Psoas muscle (tissue), 8 donors: ENCODE results near the gene ARHGAP40. TPM values are rescaled to one million over a fixed set of nuclear protein-coding genes. Genes with fewer than 3 reads are reported as not detected.

Experiments
- ATAC-seq, 4 donors: fragments of 200-7000 bp; cut with Tn5 transposase; one replicate each; pipeline ENCODE4 v1.9.1; 2020; ENCODE audit warnings: moderate library complexity in 3 of 4, mild to moderate bottlenecking in 2 of 4
- DNase-seq, 2 donors: peaks; one replicate each; pipeline ENCODE4 v3.0.0-alpha.2; 2020
- H3K27ac ChIP-seq: fragments of 200-600 bp; one replicate; pipeline ENCODE4 v1.8.0; 2022
- H3K27me3 ChIP-seq, 3 donors: fragments of 200-600 bp in 1 of 3; one replicate each; pipeline versions ENCODE4 v1.6.1 to v1.8.0; 2013 to 2022; ENCODE audit warnings: low read length in 2 of 3, mild to moderate bottlenecking in 2 of 3, moderate library complexity in 1 of 3; ENCODE audit not compliant: insufficient read depth in 3 of 3
- H3K36me3 ChIP-seq, 2 donors: fragments of 200-600 bp in 1 of 2; one replicate each; pipeline versions ENCODE4 v1.6.1 to v1.8.0; 2013 to 2022; ENCODE audit warnings: low read depth in 1 of 2, mild to moderate bottlenecking in 1 of 2, moderate library complexity in 1 of 2; ENCODE audit not compliant: insufficient read depth in 1 of 2
- H3K4me1 ChIP-seq: fragments of 200-600 bp; one replicate; pipeline ENCODE4 v1.8.0; 2022
- H3K4me3 ChIP-seq: fragments of 200-600 bp; one replicate; pipeline ENCODE4 v1.8.0; 2022; ENCODE audit warnings: mild to moderate bottlenecking
- H3K9me3 ChIP-seq: fragments of 200-600 bp; one replicate; pipeline ENCODE4 v1.8.0; 2022
- CTCF ChIP-seq: fragments of 200-600 bp; IDR thresholded peaks from one replicate; pipeline ENCODE4 v1.8.0; 2022; ENCODE audit warnings: antibody characterized with exemption
- WGBS, 3 donors: extraction: QIAGEN DNeasy Blood & Tissue Kit; methylation state at CpG; one replicate each; pipeline versions ENCODE4 v1.1.6 to v1.1.7; 2013; 5-methylcytosine and 5-hydroxymethylcytosine counted together
- intact Hi-C, 2 donors: fragments of 100-400 bp; cut with DNase I; formaldehyde crosslinking; loops; one replicate each; pipeline versions ENCODE4 v1.11.0 to v1.14.2; 2022
- polyA plus RNA-seq, 3 donors: library from polyadenylated mRNA; stranded (reverse); fragments of 200-250 nt; gene quantifications; one replicate each; pipeline ENCODE4 v1.2.3, GENCODE V29; 2013
- total RNA-seq, 4 donors: library from RNA; stranded (reverse); fragmentation: NEBNext Ultra II Directional in 2 of 4; extraction: Animal tissue kit (Norgen Biotek cat#: 25700) in 2 of 4; gene quantifications; one replicate each; pipeline versions ENCODE4 v1.2.1 to v1.2.4, GENCODE V29; 2021 to 2023
- donor health status: healthy with polysubstance abuse.
- donor health status: DM: no; HTN: no; CAD: no; lungs with moderate emphysema.
- donor health status: Bipolar disorder and iron deficiency.
- donor health status: healthy.
- donor health status: DM: yes; HTN: yes; CAD: no.
- donor health status: DM: no; HTN: no; CAD: no.
- donor health status: DM: no; HTN: no; CAD: no.
- donor health status: DM: yes; HTN: yes; CAD: no.

ARHGAP40 gene
- total and polyA plus RNA-seq, 7 donors, result 0.03 to 0.04 TPM; not detected in 5

DNA sequence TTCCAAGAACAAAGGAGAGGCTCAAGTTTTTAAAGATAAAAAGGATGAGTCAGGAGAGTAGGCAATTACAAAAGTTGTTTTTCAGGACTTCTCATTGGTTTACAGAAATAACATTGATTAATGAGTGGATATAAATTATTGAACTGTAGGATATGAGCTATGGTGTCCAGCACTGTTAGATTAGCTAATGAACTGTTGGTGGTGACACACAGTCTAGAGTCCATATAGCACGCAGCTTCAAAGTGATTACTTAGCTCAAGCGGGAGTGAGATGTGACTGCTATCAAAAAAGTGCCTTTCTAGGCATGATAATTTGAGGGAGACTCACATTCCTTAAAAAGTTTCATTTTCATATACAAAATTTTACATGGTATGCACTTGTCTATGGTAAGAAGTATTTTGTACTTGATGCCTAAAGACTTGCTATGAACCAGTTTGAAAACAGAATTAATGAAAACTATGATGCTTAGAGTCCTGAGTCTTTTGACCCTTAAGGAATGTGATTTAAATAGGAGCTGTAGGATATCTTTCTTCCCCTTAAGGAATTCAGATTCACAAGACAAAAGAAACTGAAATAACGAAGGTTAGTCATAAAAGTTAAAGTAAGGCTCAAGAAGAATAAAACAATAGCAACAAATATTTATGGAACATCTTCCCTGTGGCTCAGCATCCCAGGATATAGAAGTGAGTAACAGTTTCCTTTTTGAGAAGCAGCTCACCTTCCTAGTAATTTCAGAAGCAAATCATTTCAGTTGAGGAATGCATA, 42.8 kb upstream of the ARHGAP40 start:
- no peak for ATAC-seq
- no peak overlapping the region for H3K4me3 ChIP-seq
- DNase-seq, result no peak
- intact Hi-C loops, result no loop called here
- H3K27ac ChIP-seq, result no peak overlapping the region
- no peaks in the 10 kb centered on the region for H3K4me1 ChIP-seq
- H3K36me3 ChIP-seq, result peaks cover 16 to 96% of the 10 kb centered on the region in 2 donors
- H3K9me3 ChIP-seq, result no peaks in the 10 kb centered on the region
- 93 to 97% (median 94%) methylated on average over 3 of the region's 3 CpGs for WGBS, 3 donors
- no peak for TF ChIP-seq CTCF
- H3K27me3 ChIP-seq, result no peaks in the 10 kb centered on the region

- H3K36me3 ChIP-seq, result peaks cover 17 to 95% of the 10 kb centered on the region in 2 donors
- intact Hi-C loops, result no loop called here
- 96 to 99% (median 96%) methylated on average over 3 of the region's 3 CpGs for WGBS, 3 donors
Observed at GRCh38 chr20:38559764-38560163, 41.8 kb upstream of the ARHGAP40 start.

DNA sequence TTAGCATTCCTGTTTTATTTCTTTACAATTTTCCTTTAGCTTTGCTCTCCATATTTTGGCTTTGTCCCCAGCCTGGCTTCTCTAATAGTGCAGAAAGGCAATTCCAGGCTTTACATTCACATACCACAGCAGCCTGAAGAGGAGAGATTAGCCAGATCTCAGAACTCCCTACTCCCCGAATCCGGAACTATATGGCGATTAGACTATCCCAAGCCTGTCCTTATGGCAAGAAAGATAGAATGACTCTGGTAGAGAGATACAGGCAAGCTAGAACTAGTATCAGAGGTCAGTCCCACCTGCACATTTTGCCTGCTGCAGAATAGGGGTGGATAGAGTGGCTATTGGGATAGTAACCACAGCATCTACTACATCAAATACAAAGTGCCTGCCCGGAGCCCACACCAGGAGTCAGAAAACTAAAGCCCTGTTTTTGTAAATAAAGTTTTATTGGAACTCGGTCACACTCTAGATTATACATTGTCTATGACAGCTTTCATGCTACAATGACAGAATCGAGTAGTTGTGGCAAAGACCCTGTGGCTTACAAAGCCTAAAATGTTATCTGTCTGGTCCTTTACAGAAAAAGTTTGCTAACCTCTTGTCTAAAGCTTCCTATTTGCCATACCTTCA, 37.7 kb upstream of the ARHGAP40 start:
- Histone ChIP-seq H3K9me3 (no peaks in the 10 kb centered on the region), H3K36me3 (peaks cover 10 to 94% of the 10 kb centered on the region in 2 donors), H3K27me3 (no peaks in the 10 kb centered on the region), H3K4me1 (no peaks in the 10 kb centered on the region), H3K4me3 (no peak overlapping the region), H3K27ac (no peak overlapping the region)
- intact Hi-C loops, result no loop called here
- ATAC-seq (no peak), DNase-seq (no peak)
- WGBS, 3 donors, result 93 to 98% (median 97%) methylated on average over 6 of the region's 6 CpGs
- no peak for TF ChIP-seq CTCF

More at GRCh38 chr20:38559764-38560163, 41.8 kb upstream of the ARHGAP40 start:
- no peak for TF ChIP-seq CTCF
- Histone ChIP-seq H3K4me3 (no peak overlapping the region), H3K9me3 (no peaks in the 10 kb centered on the region), H3K27me3 (no peaks in the 10 kb centered on the region), H3K4me1 (no peaks in the 10 kb centered on the region), H3K27ac (no peak overlapping the region)
- DNase-seq (no peak), ATAC-seq (no peak)

DNA sequence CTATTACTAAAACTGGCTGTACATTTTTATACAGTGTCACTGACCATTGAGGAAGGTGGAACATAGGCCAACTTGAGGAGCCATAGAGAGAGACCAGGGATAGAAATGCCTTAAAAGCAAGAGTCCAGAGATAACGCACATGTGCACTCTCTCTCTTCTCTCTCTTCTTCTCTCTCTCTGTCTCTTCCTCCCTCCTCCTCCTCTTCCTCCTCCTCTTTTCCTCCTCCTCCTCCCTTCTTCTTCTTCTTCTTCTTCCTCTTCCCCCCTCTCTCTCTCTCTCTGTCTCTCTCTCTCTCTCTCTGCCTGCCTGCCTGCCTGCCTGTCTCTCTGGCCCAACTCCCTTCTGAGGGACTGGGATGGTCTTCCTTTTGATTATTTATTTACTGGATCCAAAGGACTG, 36.9 kb upstream of the ARHGAP40 start:
- ATAC-seq (no peak), DNase-seq (no peak)
- Histone ChIP-seq H3K36me3 (peaks cover 10 to 94% of the 10 kb centered on the region in 2 donors), H3K27ac (no peak overlapping the region), H3K4me3 (no peak overlapping the region), H3K4me1 (no peaks in the 10 kb centered on the region), H3K9me3 (no peaks in the 10 kb centered on the region), H3K27me3 (no peaks in the 10 kb centered on the region)
- 90 to 97% (median 95%) methylated on average over 1 of the region's 1 CpG for WGBS, 3 donors
- no peak for TF ChIP-seq CTCF
- intact Hi-C loops, result loop anchor here in 1 of 2 donors (5.0 kb wide), 1 partner anchor 1203 kb away; no protein-coding TSS in a partner anchor
